HL-60 (cell line): ENCODE results near the gene ADCYAP1R1.

Source experiments
- GABPA ChIP-seq: IDR thresholded peaks from 2 replicates; pipeline ENCODE4 v1.6.1; 2012; ENCODE audit warnings: low read depth
- POLR2AphosphoS5 ChIP-seq: IDR thresholded peaks from 2 replicates; pipeline ENCODE4 v1.6.1; 2012; ENCODE audit warnings: low read depth
- SPI1 ChIP-seq: IDR thresholded peaks from 2 replicates; pipeline ENCODE4 v1.6.1; 2012; ENCODE audit warnings: low read depth, mild to moderate bottlenecking, borderline replicate concordance
- TF ChIP-seq, protein P1 (sequence below): IDR thresholded peaks from one replicate; pipeline ENCODE4 v1.5.1; 2011; ENCODE audit warnings: low read length, control low read depth, inconsistent platforms; ENCODE audit not compliant: insufficient read depth

DNA sequence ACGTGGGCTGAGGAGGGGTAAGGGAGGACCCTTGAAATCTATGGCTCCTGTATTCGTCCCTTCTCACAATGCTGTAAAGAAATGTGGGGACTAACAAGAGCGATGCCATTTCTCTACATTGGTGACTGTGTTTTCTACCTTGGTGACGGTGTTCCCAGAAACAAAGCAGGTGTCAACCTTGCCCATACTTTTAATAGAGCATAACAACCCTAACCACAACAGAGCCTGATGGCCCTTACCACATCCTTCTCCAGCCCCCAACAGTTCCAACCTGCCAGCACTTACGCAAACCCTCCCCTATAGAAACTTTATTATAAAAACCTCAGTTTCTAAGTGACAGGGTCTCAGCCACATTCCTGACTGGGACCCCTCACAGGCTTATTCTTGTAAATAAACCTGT lies 28.2 kb upstream of the ADCYAP1R1 start:
- TF ChIP-seq, protein P1, sequence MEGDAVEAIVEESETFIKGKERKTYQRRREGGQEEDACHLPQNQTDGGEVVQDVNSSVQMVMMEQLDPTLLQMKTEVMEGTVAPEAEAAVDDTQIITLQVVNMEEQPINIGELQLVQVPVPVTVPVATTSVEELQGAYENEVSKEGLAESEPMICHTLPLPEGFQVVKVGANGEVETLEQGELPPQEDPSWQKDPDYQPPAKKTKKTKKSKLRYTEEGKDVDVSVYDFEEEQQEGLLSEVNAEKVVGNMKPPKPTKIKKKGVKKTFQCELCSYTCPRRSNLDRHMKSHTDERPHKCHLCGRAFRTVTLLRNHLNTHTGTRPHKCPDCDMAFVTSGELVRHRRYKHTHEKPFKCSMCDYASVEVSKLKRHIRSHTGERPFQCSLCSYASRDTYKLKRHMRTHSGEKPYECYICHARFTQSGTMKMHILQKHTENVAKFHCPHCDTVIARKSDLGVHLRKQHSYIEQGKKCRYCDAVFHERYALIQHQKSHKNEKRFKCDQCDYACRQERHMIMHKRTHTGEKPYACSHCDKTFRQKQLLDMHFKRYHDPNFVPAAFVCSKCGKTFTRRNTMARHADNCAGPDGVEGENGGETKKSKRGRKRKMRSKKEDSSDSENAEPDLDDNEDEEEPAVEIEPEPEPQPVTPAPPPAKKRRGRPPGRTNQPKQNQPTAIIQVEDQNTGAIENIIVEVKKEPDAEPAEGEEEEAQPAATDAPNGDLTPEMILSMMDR: no peak
- no peak for TF ChIP-seq GABPA
- TF ChIP-seq POLR2AphosphoS5: no peak
- TF ChIP-seq SPI1: no peak
